ENCODE data around the gene AQR.

GRCh38 chr15:34855893-34856292 is 113.6 kb downstream of the AQR start:
- no peak for TF ChIP-seq CTCF (IDR thresholded peaks at IDR 0.05; ENCODE audit: low read depth, low read length, poor library complexity, severe bottlenecking)
- TF ChIP-seq EZH2phosphoT487 (IDR thresholded peaks at IDR 0.05; ENCODE audit: borderline replicate concordance, low read length) = no peak
